HG03354 (cell line): ENCODE measurements around the gene SRP19.
"Not testable (repeated sequence)": the region's sequence is repeated elsewhere in the genome, so short reads cannot be mapped to it uniquely, and the experiment has no call there.

ENCODE experiments used
- ATAC-seq: cut with Tn5 transposase; IDR thresholded peaks from one replicate; pipeline ENCODE4 v1.9.1; 2021; ENCODE audit warnings: mild to moderate bottlenecking; ENCODE audit not compliant: unreplicated experiment, poor library complexity, severe bottlenecking

SRP19 gene

DNA sequence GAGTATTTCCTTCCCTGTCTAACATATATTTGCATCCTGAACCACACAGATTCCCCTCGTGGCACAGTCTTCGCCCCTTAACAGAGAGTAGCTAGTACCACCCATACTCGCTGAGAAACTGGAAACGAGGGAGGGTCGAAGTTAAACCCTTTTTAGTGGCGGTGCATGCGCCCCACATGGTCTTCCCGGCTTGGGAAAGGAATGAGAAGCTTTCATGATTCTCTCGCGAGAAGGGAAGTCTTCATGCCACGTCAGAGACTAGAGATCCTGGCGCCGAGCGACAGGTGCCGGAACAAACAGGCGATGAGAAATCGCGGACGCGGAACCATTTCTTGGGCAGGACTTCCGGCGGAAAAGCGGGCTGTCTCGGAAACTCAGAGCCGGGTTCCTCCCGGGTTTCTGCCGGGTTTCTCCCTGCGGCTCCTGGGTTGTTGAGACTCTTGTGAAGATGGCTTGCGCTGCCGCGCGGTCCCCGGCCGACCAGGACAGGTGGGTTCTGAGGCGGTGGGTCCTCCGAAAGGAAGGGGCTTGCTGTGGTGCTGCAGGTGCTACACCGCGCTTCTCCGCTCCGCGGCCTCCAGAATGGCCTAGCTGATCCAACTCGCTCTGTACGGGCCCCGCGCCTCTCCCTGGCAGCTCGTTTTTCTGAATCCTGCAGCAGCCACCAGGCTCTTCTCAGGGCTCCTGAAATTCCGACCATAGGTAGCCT lies at the start of gene SRP19:
SRP19 (plus strand) TSS at position 359 of the 709 bp plus-strand sequence; CDS start at position 449, 90 bp downstream.
- ATAC-seq = peak; percentile 99

DNA sequence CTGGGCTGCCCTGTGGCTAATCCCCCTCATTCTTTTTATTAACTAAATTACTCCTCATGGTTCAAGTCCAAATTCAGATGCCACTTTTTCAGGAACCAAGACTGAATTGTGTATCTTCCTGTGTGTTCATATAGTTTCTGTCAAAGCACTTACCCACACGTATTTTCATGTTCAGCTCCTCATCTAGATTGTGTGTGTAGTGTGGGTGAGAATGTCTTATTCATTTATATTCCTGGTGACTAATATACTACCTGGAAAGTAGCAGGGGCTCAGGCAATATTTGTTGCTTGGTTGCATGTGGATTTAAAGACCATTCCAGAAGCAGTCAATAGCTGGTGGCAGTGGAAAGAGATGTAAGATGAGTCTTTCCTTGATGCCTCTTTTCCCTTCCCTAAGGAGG lies 48.5 kb upstream of the SRP19 start:
- ATAC-seq = no peak

DNA sequence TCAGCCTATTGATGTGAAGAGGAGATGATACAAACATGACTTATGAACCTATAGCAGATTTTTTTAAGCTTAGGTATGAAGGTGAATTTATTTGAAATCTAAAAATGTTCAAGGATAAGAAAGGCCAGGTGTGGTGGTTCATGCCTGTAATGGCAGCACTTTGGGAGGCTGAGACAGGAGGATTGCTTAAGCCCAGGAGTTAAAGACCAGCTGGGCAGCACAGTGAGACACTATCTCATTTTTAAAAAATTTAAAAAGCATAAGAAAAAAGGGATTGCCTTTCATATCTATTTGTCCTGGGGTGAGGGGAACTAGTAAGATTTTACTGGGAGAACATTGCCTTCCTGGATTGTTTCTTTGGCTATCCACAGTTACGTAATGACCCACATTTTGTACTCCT lies 40.8 kb upstream of the SRP19 start:
- no peak for ATAC-seq

DNA sequence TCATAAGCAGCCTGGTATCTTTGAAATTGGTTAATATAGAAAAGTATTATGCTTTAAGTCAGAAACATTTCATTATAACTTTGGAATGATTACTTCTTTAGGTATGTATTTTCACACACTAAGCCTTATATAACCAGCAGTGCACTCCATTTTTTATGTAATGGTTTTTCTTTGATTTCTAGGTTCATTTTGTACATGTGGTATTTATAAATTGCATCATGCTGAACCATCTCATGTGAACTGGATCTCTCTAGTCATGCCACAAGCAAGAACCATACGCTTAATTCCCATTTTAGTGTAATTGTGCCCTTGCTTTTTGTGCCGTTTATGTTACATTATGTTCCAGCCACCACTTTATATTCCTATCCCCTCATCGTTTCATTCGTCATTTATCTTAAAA lies 38.6 kb upstream of the SRP19 start:
- no peak for ATAC-seq

DNA sequence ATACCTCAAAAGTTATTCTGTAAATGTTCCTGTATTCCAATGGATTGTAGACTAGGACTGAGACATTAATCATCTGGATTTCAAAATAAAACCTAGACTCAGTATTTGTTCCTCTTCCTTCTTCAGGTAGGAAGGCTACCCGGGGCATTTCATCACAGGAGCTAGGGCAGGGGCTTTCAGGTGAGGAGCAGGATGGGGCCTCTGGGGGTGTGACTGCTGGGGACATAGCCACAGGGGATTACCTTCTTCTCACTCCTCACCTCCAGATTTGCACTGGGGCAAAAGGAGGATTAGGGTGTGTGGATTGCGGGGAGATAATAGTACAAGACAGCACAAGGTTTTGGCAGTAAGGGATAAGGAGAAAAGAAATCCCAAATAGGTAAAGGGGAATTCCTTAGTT lies 37.9 kb upstream of the SRP19 start:
- no peak for ATAC-seq

DNA sequence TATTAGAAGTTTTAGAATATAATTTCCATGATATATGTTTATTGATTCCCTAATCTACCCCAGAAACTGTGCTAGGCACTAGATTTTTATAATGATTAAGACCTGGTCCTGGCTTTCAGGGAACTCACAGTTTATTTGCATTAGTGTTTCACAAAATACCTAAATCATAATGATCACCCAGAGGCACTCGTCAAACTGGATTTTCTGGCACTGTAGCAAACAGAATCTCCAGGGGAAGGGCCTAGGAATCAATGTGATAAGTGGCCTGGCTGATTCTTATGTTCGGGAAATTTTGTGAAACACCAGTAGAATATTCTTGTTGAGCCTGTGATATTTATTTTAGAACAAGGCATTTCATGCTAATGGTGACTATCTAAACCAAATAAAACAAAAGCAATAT lies 37.4 kb upstream of the SRP19 start:
- ATAC-seq = no peak

DNA sequence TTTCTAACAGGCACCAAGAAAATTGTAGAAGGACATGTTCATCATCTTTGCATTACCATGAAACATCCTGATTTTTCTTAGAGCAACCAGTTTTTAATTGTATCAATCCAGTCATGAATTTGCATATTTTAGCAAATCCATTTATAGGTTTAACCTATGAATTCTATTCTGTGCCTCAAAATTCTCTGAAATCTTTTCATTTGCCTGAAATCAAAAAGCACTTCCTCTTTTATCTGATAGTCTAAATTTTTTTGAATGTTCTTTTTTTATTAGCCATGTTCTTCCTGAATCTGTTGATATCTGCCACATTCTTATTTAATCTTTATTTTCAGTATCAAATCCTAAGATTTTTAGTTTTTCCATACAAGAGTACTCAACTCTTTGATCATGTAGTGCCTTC lies 36.9 kb upstream of the SRP19 start:
- no peak for ATAC-seq

DNA sequence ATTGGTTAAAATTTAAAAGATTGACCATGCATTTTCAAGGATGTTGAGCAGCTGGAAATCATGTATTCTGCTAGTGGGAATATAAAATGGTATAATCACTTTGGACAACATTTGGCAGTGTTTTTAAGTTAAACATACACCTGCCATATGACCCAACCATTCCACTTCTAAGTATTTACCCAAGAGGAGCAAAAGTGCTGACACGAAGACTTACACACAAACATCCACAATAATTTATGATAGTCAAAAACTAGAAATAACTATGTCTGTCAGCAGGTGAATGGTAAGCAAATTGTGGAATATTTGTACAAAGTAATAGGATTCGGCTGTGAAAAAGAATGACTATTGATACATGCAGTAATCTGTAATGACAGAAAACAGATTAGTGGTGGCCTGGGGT lies 30.7 kb upstream of the SRP19 start:
- ATAC-seq = no peak

DNA sequence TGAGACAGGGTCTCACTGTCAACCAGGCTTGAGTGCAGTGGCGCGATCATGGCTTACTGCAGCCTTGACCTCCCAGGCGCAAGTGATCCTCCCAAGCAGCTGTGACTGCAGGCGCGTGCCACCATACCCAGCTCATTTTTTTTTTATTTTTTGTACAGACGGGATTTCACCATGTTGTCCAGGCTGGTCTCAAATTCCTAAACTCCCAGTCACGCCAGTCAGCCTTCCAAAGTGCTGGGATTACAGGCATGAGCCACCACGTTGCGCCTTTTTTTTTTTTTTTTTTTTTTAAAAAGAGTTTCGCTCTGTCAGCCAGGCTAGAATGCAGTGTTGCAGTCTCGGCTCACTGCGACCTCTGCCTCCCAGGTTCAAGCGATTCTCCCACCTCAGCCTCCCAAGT lies 27.1 kb upstream of the SRP19 start:
- ATAC-seq = no peak

DNA sequence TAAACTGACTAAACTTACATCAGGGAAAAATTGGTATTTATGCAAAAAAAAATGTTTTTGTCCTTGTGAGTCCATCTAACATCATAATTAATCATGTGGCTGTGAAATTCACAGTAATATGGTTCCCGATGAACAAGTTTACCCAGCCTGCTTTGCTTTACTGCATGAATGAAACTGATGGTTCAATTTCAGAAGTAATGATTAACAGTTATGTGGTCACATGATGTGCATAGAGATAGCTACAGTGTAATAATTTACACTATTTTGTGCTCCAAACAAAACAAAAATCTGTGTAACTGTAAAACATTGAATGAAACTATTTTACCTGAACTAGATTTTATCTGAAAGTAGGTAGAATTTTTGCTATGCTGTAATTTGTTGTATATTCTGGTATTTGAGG lies 16.6 kb upstream of the SRP19 start:
- no peak for ATAC-seq

DNA sequence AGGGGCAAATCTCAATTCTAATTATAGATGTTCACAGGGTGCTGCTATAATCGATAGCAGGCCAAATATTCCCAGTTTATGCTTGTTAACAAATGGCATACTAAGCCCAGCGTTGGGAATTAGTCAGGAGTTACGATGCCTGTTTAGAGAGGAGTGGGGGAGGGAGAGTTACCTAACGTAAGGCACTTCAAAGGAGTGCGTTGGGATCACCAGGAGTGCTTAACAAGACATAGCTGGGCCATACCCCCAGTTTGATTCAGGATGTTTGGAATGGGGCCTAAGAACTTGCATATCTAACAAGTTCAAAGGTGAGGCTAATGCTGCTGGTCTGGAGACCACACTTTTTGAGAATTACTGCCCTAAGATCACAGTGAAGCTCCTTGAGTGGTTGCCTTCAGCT lies 14.5 kb upstream of the SRP19 start:
- ATAC-seq = no peak

DNA sequence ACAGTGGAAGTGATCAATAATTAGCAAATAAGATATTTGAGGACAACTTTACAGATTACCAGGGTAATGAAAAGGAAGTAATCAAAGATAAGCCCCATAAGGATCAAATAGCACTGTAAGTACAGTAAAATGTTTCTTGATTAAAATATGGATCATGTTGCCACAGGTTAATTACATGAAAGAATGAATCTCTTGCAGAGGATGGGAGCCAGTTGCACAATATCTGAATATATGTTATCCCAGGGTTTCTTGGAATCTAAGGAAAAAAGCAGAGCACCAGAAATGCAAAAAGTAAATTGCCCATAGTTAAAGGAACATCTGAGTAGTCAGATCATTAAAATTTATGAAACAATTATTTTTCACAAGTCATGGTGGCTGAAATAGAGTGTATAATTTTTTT lies 13.8 kb upstream of the SRP19 start:
- ATAC-seq = no peak

DNA sequence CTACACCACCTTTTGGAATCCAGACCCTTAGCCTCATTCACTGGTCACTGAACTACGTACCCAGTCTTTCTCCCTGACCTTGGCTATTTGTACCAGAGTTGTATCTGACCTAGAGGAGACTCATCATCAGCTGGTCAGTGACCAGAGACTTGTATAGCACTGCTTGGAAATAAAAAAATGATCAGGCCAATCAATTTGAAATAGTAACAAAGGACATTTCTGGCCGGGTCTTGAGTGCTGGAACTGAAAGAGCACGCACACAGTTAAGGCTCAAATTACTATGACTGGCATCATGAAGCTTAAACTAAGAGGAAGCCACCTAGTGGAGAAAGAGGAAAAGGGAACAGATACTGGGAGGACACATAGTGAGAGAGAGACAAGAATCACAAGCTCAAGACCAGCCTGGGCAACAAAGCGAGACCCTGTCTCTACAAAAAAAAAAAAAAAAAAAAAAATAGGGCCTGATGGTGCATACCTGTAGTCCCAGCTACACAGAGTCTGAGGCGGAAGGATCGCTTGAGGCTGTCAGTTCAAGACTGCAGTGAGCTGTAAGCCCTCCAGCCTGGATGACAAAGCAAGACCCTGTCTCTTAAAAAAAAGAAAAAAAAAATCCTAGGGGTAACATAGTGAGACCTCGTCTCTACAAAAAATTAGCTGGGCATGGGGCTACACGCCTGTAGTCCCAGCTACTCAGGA lies 12.8 kb upstream of the SRP19 start:
- ATAC-seq = peak; percentile 99

DNA sequence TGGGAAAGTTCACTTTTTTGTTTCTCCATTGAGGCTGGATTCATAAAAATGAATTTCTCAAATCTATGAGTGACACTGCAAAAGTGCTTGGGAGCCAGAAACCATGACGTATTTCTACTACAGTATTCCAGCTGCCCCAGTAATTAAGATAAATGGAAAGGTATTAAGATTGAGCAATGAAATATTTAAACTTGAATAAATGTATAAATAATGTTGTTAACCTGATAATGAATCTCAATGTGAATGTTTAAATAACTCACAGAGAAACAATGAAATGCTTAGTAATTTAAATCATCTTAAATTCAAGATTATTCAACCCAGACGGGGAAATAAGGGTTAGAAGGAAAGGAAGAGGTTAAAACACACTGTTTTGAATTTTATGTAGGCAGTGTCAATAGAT lies 11.2 kb upstream of the SRP19 start:
- no peak for ATAC-seq

DNA sequence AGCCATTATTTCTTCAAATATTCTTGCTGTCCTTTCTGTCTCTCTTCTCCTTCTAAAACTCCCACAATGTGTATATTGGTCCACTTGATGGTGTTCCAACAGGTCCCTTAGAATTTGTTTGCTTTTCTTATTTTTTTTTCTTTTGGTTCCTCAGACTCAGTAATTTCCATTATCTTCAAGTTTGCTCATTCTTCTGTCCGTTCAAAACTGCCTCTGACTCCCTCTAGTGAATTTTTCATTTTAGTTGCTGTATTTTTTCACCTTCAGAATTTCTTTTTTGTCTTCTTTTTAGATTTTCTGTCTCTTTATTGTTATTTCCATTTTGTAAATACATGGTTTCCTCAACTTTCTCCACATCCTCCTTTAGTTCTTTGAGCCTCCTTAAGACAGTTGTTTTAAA lies 6.4 kb upstream of the SRP19 start:
- no peak for ATAC-seq

DNA sequence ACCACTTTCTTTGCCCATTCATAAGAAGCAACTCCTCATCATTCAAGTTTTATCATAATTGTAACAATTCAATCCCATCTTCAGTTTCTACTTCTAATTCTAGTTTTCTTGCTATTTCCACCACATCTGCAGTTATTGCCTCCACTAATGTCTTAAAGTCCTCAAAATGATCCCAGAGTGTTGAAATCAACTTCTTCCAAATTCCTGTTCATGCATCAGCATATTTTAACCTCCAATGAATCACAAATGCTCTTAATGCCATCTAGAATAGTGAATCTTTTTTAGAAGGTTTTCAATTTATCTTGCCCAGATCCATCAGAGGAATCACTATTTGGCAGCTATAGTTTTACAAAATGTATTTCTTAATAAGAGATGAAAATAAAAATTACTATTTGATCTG lies 3.2 kb upstream of the SRP19 start:
- no peak for ATAC-seq

DNA sequence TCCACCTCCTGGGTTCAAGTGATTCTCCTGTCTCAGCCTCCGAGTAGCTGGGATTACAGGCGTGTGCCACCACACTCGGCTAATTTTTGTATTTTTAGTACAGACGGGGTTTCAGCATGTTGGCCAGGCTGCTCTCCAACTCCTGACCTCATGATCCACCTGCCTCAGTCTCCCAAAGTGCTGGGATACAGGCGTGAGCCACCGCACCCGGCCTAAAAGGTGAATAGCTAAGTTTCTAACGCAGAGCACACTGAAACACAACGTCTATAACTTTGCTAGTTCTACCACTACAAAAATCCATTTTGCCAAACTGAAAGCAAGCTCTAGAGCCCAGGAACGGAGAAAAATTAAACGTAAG lies 537 bp upstream of the SRP19 start:
- ATAC-seq = not testable (repeated sequence)

DNA sequence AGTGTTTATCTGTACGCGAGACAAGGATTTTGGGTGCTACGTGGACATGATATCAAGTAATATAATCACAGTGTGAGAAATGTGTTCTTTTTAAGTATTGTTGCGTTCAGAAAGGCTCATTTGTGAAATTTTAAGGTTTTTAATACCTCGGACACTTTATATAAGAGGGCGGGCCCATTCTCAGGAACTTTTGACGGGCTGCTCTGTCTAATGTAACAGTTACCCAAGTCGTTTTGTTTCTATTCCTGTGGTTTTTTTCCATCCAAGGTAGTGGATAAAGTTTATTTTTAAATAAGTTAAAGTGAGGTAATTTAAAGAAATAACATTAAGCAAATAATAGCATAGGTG lies 525 bp downstream of the SRP19 start:
- no peak for ATAC-seq

DNA sequence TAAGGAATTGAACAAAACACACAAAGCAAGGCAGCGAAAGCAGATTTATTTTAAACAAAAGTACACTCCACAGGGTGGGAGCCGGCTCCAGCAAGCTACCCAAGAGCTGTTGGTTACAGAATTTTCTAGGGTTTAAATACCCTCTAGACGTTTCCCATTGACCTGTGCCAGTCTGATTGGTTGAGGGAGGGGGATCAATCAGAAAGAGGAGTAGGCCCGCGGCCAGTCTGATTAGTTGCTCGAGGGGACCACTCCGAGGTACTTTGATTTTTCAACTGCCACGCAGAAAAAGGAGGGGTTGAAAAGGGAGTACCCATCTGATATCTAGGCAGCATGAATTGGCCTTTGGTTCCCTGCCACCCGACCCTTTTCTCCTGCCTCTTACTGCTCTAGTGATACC lies 998 bp downstream of the SRP19 start:
- ATAC-seq = no peak

DNA sequence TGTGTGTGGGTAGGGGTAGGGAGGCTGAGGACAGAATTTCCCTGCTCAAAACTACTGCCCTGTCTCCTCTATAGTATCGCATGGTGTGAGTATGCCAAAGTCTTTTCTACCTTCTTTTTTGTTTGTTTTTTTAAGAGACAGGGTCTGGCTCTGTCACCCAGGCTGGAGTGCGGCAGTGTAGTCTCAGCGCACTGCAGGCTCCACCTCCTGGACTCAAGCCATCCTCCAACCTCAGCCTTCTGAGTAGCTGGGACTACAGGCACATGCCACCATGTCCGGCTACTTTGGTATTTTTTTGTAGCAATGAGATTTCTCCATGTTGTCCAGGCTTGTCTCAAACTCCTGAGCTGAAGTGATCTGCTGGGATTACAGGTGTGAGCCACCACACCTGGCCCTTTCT lies 2.5 kb downstream of the SRP19 start:
- ATAC-seq = no peak

DNA sequence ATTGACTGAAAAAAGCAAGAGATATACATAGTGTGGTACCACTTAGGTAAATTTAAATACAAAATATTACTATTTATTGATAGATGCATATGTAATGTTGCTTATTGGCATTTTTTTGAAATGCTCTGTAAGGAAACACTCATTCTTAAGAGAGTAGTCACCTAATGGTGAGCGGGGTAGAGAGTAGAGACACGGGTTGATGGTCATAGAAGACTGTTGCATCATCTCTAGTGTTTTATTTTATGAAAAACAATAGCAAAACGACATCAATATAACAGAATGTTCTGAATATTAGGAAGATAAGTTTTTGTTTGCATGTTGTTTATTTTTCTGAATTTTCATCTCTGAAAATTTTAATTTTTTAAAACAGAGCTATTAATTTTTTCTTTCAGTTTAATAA lies 4.0 kb downstream of the SRP19 start:
- ATAC-seq = no peak

DNA sequence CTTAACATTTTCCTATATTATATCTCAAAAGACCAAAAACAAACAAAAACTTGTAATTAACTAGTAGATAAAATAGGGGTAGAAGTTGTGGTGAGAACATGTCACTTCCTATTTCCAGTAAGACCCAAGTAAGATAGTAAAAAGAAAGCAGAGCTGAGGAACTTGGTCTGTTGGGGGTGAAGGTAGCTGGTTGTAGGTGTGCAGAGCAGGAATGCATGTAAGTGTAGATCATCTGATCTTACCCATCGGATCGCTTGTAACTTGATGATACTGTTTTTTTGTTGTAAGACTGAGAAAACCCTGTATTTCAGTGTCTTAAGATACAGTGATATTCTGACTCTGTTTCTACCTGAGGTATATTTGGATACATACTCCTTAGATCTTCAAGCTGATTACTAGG lies 5.7 kb downstream of the SRP19 start:
- no peak for ATAC-seq
